Bronchial epithelial cell (primary cell): ENCODE measurements around the gene RINL. TPM values are rescaled to one million over a fixed set of nuclear protein-coding genes. Genes with fewer than 3 reads are reported as not detected.

ENCODE experiments used
- DNase-seq: peaks from one replicate; pipeline ENCODE4 v3.0.0-alpha.2; 2010; ENCODE audit warnings: low read depth
- FAIRE-seq: peaks from 2 replicates; lab custom pipeline; 2011; peaks lifted over from hg19 to GRCh38; lab: Jason Lieb, UNC
- H3K27me3 ChIP-seq: 2 replicates; pipeline ENCODE4 v1.5.1; 2011; ENCODE audit warnings: low read length; ENCODE audit not compliant: control insufficient read depth, insufficient read depth
- H3K36me3 ChIP-seq: 2 replicates; pipeline ENCODE4 v1.5.1; 2011; ENCODE audit warnings: low read length; ENCODE audit not compliant: control insufficient read depth, insufficient read depth
- H3K4me3 ChIP-seq: 2 replicates; pipeline ENCODE4 v1.5.1; 2011; ENCODE audit warnings: mild to moderate bottlenecking, low read depth, low read length, control low read depth
- CTCF ChIP-seq: IDR thresholded peaks from 2 replicates; pipeline ENCODE4 v1.5.1; 2011; ENCODE audit warnings: mild to moderate bottlenecking, moderate library complexity, low read length, control low read depth, inconsistent platforms; ENCODE audit not compliant: insufficient read depth, severe bottlenecking
- total RNA-seq: library from RNA; depleted of rRNA; stranded (reverse); fragments of >200 nt; gene quantifications from 2 replicates; pipeline ENCODE4 v1.2.1, GENCODE V29; 2014

The RINL gene
- 8.7 and 12.3 TPM in 2 replicates for total RNA-seq

- DNase-seq = peak; percentile 21
- Histone ChIP-seq H3K4me3 (peak within 1 kb of the TSS; percentile 12), H3K36me3 (no peaks in the 10 kb centered on the region), H3K27me3 (no peaks in the 10 kb centered on the region)
- TF ChIP-seq CTCF = no peak
- FAIRE-seq = no peak
Observed at GRCh38 chr19:38877781-38878574, at the start of gene RINL. Gene RINL (minus strand): TSS chr19:38878275. CDS start chr19:38876742, 1,533 bp downstream.

GRCh38 chr19:38924388-38924787, 46.3 kb upstream of the RINL start:
- H3K27me3 ChIP-seq = no peaks in the 10 kb centered on the region
- FAIRE-seq (no peak), DNase-seq (no peak)
- no peak for TF ChIP-seq CTCF
- H3K4me3 ChIP-seq = no peak overlapping the region
- peaks cover 7% of the 10 kb centered on the region for H3K36me3 ChIP-seq

- FAIRE-seq = no peak
- no peak overlapping the region for H3K4me3 ChIP-seq
- no peaks in the 10 kb centered on the region for H3K27me3 ChIP-seq
- TF ChIP-seq CTCF = no peak
- no peak for DNase-seq
- peaks cover 7% of the 10 kb centered on the region for H3K36me3 ChIP-seq
Observed at GRCh38 chr19:38922482-38922881, 44.4 kb upstream of the RINL start.

GRCh38 chr19:38921420-38922274, 43.6 kb upstream of the RINL start:
- no peak overlapping the region for H3K4me3 ChIP-seq
- peaks cover 7% of the 10 kb centered on the region for H3K36me3 ChIP-seq
- FAIRE-seq (no peak), DNase-seq (no peak)
- H3K27me3 ChIP-seq = no peaks in the 10 kb centered on the region
- TF ChIP-seq CTCF = no peak

GRCh38 chr19:38920602-38921419, 42.7 kb upstream of the RINL start:
- Histone ChIP-seq H3K36me3 (peaks cover 5% of the 10 kb centered on the region), H3K27me3 (no peaks in the 10 kb centered on the region), H3K4me3 (no peak overlapping the region)
- no peak for TF ChIP-seq CTCF
- no peak for DNase-seq
- no peak for FAIRE-seq
